Pancreas (tissue), 10 donors: ENCODE results near the gene MECP2. TPM values are rescaled to one million over a fixed set of nuclear protein-coding genes. Genes with fewer than 3 reads are reported as not detected.
A peak's percentile ranks its signal among the peaks of the same experiment; 100 is the strongest.

Experiments used
- ATAC-seq, 4 donors: fragments of 200-7000 bp; cut with Tn5 transposase; one replicate each; pipeline versions ENCODE4 v1.8.0 to v1.9.1; 2020; ENCODE audit warnings: mild to moderate bottlenecking in 4 of 4, moderate library complexity in 4 of 4
- DNase-seq, 6 donors: peaks; one replicate each; pipeline ENCODE4 v3.0.0-alpha.2; 2020
- FAIRE-seq: peaks from 2 replicates; lab custom pipeline; 2012; peaks lifted over from hg19 to GRCh38; lab: Jason Lieb, UNC
- H3K27ac ChIP-seq, 4 donors: fragments of 200-600 bp; sonication (generic); 1 replicate in 3 of 4; 2 replicates in 1 of 4; pipeline versions ENCODE4 v1.5.0 to v1.8.0; 2020
- H3K27me3 ChIP-seq, 4 donors: fragments of 200-600 bp; one replicate each; pipeline ENCODE4 v1.8.0; 2021
- H3K36me3 ChIP-seq, 3 donors: fragments of 200-600 bp; sonication (generic) in 1 of 3; one replicate each; pipeline versions ENCODE4 v1.5.0 to v1.8.0; 2020 to 2021
- H3K4me1 ChIP-seq, 3 donors: fragments of 200-600 bp; one replicate each; pipeline ENCODE4 v1.8.0; 2021
- H3K4me3 ChIP-seq, 4 donors: fragments of 200-600 bp; sonication (generic) in 2 of 4; one replicate each; pipeline versions ENCODE4 v1.5.0 to v1.8.0; 2020 to 2021
- H3K9me3 ChIP-seq, 4 donors: fragments of 200-600 bp; one replicate each; pipeline ENCODE4 v1.8.0; 2021
- WGBS, 2 donors: extraction: QIAGEN DNeasy Blood & Tissue Kit; methylation state at CpG; one replicate each; pipeline ENCODE4 v1.1.7; 2013; 5-methylcytosine and 5-hydroxymethylcytosine counted together
- intact Hi-C, 3 donors: fragments of 100-400 bp; cut with DNase I; formaldehyde crosslinking; loops; one replicate each; pipeline versions ENCODE4 v1.11.1 to v1.14.2; 2022
- polyA plus RNA-seq, 2 donors: library from polyadenylated mRNA; stranded (reverse); fragments of 200-250 nt; gene quantifications; one replicate each; pipeline ENCODE4 v1.2.3, GENCODE V29; 2013
- total RNA-seq, 6 donors: library from RNA; stranded (reverse); fragmentation: NEBNext Ultra II Directional in 4 of 6; extraction: Animal tissue kit (Norgen Biotek cat#: 25700) in 4 of 6; gene quantifications; one replicate each; pipeline versions ENCODE4 v1.2.1 to v1.2.4, GENCODE V29; 2021 to 2023
- TF ChIP-seq, protein P1 (sequence below), 4 donors: fragments of 200-600 bp; sonication (generic) in 3 of 4; IDR thresholded peaks; one replicate each; pipeline versions ENCODE4 v1.5.0 to v1.8.0; 2021; ENCODE audit warnings: antibody characterized with exemption in 4 of 4
- donor health status: healthy with polysubstance abuse.
- donor health status: DM: no; HTN: no; CAD: no; lungs with moderate emphysema.
- donor health status: DM: no; HTN: no; CAD: no.
- donor health status: control.
- donor health status: control.
- donor health status: Bipolar disorder and iron deficiency.
- donor health status: DM: yes; HTN: yes; CAD: no.
- donor health status: DM: no; HTN: no; CAD: no.
- donor health status: DM: no; HTN: no; CAD: no.
- donor health status: DM: yes; HTN: yes; CAD: no.

Gene MECP2
- total and polyA plus RNA-seq, 8 donors = 17.7 to 30.8 (median 22.1) TPM

GRCh38 chrX:154131955-154132354 is 34.4 kb upstream of the MECP2 start:
- WGBS, 2 donors = 33 to 59% methylated on average over 4 of the region's 4 CpGs

DNA sequence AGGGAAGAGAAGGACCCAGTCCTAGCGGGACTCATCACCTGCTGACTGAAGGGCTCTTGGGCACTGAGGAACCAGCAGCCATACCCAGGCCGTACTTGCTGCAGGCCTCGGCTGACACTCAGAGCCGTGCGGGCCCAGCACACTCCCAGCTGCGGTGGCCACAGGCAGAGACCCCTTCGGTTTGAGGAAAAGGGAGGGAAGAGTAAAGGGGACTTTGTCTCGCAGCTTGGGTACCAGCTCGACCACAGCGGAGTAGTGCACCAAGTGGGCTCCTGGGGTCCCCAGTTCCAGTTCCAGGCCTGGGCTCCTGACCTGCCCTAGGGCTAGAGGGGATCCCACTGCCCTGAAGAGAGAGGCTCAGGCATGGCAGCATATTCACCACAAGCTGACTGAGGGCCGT is 28.6 kb upstream of the MECP2 start:
- Histone ChIP-seq H3K9me3 (no peaks in the 10 kb centered on the region), H3K4me1 (no peaks in the 10 kb centered on the region), H3K27me3 (peaks cover 0 to 18% (median 0%) of the 10 kb centered on the region in 4 donors), H3K4me3 (no peak overlapping the region), H3K36me3 (no peaks in the 10 kb centered on the region), H3K27ac (no peak overlapping the region)
- DNase-seq (no peak), FAIRE-seq (no peak), ATAC-seq (no peak)
- intact Hi-C loops = no loop called here
- TF ChIP-seq, protein P1, sequence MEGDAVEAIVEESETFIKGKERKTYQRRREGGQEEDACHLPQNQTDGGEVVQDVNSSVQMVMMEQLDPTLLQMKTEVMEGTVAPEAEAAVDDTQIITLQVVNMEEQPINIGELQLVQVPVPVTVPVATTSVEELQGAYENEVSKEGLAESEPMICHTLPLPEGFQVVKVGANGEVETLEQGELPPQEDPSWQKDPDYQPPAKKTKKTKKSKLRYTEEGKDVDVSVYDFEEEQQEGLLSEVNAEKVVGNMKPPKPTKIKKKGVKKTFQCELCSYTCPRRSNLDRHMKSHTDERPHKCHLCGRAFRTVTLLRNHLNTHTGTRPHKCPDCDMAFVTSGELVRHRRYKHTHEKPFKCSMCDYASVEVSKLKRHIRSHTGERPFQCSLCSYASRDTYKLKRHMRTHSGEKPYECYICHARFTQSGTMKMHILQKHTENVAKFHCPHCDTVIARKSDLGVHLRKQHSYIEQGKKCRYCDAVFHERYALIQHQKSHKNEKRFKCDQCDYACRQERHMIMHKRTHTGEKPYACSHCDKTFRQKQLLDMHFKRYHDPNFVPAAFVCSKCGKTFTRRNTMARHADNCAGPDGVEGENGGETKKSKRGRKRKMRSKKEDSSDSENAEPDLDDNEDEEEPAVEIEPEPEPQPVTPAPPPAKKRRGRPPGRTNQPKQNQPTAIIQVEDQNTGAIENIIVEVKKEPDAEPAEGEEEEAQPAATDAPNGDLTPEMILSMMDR (IDR thresholded peaks at IDR 0.05) = no peak
- 91 to 95% methylated on average over 11 of the region's 11 CpGs for WGBS, 2 donors

More at GRCh38 chrX:154131955-154132354, 34.4 kb upstream of the MECP2 start:
- H3K27me3 ChIP-seq = peaks cover 0 to 13% (median 0%) of the 10 kb centered on the region in 4 donors
- H3K36me3 ChIP-seq = no peaks in the 10 kb centered on the region
- TF ChIP-seq, protein P1 (IDR thresholded peaks at IDR 0.05) = no peak
- no peaks in the 10 kb centered on the region for H3K4me1 ChIP-seq
- FAIRE-seq (no peak), DNase-seq (no peak), ATAC-seq (peak in 2 of 4 donors; percentile 48 to 63)
- no peaks in the 10 kb centered on the region for H3K9me3 ChIP-seq
- H3K27ac ChIP-seq = no peak overlapping the region
- H3K4me3 ChIP-seq = no peak overlapping the region
- intact Hi-C loops = no loop called here

GRCh38 chrX:154125391-154126040 is 28.0 kb upstream of the MECP2 start:
- Histone ChIP-seq H3K27me3 (peaks cover 0 to 18% (median 0%) of the 10 kb centered on the region in 4 donors), H3K27ac (no peak overlapping the region), H3K4me3 (no peak overlapping the region), H3K9me3 (no peaks in the 10 kb centered on the region), H3K4me1 (no peaks in the 10 kb centered on the region), H3K36me3 (no peaks in the 10 kb centered on the region)
- ATAC-seq (no peak), DNase-seq (no peak), FAIRE-seq (no peak)
- TF ChIP-seq, protein P1 (IDR thresholded peaks at IDR 0.05) = no peak
- 78 to 80% methylated on average over 27 to 30 of the region's 30 CpGs for WGBS, 2 donors
- intact Hi-C loops = no loop called here

DNA sequence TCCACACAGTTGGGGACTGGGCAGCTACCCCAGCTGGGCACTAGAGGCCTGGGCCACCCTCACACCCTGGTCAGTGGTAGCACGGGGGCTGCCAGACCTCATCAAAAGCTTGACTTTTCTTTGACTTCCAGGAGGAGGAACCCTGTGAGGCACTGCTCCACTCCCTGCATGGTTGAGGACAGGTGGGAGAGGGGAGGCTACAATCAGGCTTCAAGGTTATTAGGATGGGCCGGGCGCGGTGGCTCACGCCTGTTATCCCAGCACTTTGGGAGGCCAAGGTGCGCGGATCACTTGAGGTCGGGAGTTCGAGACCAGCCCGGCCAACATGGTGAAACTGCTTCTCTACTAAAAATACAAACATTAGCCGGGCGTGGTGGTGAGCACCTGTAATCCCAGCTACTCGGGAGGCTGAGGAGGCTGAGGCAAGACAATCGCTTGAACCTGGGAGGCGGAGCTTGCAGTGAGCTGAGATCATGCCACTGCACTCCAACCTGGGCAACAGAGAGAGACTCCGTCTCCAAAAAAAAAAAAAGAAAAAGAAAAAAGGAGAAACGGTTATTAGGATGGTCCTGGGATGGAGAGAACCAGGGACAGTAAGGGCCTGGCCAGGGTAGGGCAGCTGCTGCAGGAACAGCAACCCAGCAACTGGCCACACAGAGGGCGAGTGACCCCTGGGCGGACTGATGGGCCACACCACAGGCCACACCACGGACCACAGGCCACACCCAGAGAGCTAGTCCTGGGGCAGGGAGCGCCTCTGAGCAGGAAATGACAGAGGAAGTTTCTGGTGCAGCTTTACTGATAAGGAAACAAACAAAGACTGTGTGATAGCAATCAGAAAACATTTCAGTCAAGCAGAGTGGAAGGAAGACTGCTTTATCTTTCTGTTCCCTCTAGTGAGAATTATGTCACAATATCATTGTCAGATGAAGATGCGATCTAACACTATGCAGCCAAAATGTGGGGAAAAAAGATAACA is 26.0 kb upstream of the MECP2 start:
- peak overlapping the region in 2 of 4 donors; percentile 62 to 64 for H3K27ac ChIP-seq
- H3K27me3 ChIP-seq = peaks cover 0 to 18% (median 0%) of the 10 kb centered on the region in 4 donors
- no peaks in the 10 kb centered on the region for H3K4me1 ChIP-seq
- peak in 3 of 4 donors; percentile 61 to 78 (median 70) for ATAC-seq
- H3K9me3 ChIP-seq = no peaks in the 10 kb centered on the region
- FAIRE-seq = no peak
- H3K36me3 ChIP-seq = no peaks in the 10 kb centered on the region
- no peak overlapping the region for H3K4me3 ChIP-seq
- DNase-seq = no peak
- TF ChIP-seq, protein P1 (IDR thresholded peaks at IDR 0.05) = no peak
- WGBS, 2 donors = 76 to 85% methylated on average over 22 of the region's 22 CpGs
- intact Hi-C loops = no loop called here
